Adrenal gland (tissue), 12 donors: ENCODE data around the gene POLR3A. TPM values are rescaled to one million over a fixed set of nuclear protein-coding genes. Genes with fewer than 3 reads are reported as not detected.

Experiments
- DNase-seq, 7 donors: peaks; one replicate each; pipeline ENCODE4 v3.0.0-alpha.2; 2019 to 2020
- H3K27ac ChIP-seq, 5 donors: fragments of 200-600 bp; sonication (generic) in 4 of 5; 1 replicate in 3 of 5; 2 replicates in 2 of 5; pipeline versions ENCODE4 v1.5.1 to v1.8.0; 2016 to 2020; ENCODE audit warnings: mild to moderate bottlenecking in 1 of 5
- H3K27me3 ChIP-seq: fragments of 200-600 bp; 2 replicates; pipeline ENCODE4 v1.8.0; 2021
- H3K36me3 ChIP-seq, 2 donors: fragments of 200-600 bp; replicated peaks in 1 of 2; 1 replicate in 1 of 2; 2 replicates in 1 of 2; pipeline versions ENCODE4 v1.5.1 to v1.8.0; 2018 to 2022
- H3K4me1 ChIP-seq, 2 donors: fragments of 200-600 bp; replicated peaks in 1 of 2; 1 replicate in 1 of 2; 2 replicates in 1 of 2; pipeline versions ENCODE4 v1.5.1 to v1.8.0; 2018 to 2021
- H3K4me3 ChIP-seq, 4 donors: fragments of 200-600 bp; sonication (generic) in 3 of 4; one replicate each; pipeline ENCODE4 v1.5.1; 2016 to 2018
- H3K9me3 ChIP-seq, 3 donors: fragments of 200-600 bp; sonication (generic) in 1 of 3; replicated peaks in 1 of 3; 1 replicate in 2 of 3; 2 replicates in 1 of 3; pipeline versions ENCODE4 v1.5.1 to v1.8.0; 2016 to 2021
- POLR2A ChIP-seq, 2 donors: fragments of 450-650 bp; IDR thresholded peaks; one replicate each; pipeline ENCODE4 v1.6.1; 2017; ENCODE audit warnings: antibody characterized with exemption in 2 of 2, mild to moderate bottlenecking in 2 of 2, moderate library complexity in 1 of 2
- WGBS, 4 donors: extraction: QIAGEN DNeasy Blood & Tissue Kit in 2 of 4; methylation state at CpG; one replicate each; pipeline versions ENCODE4 v1.1.5 to v1.1.7; 2013 to 2017; 5-methylcytosine and 5-hydroxymethylcytosine counted together
- intact Hi-C, 2 donors: fragments of 100-400 bp; cut with DNase I; formaldehyde crosslinking; loops; one replicate each; pipeline versions ENCODE4 v1.14.1 to v1.15.0; 2022 to 2023
- polyA plus RNA-seq, 3 donors: library from polyadenylated mRNA; stranded (reverse); fragments of 200-250 nt in 2 of 3; fragments of 350-450 nt in 1 of 3; fragmentation: Illumina TruSeq in 1 of 3; extraction: RNeasy Lipid Tissue Mini Kit (QIAGEN cat#74804) in 1 of 3; gene quantifications; one replicate each; pipeline ENCODE4 v1.2.3, GENCODE V29; 2013 to 2014
- total RNA-seq, 9 donors: library from RNA; depleted of rRNA in 4 of 9; stranded (reverse); fragments of >200 nt in 4 of 9; fragments of 120-200 nt in 1 of 9; fragmentation: NEBNext Ultra II Directional in 1 of 9; extraction: Animal tissue kit (Norgen Biotek cat#: 25700) in 1 of 9; gene quantifications; one replicate each; pipeline versions ENCODE4 v1.1.0 to v1.2.4, GENCODE V29; 2013 to 2023
- TF ChIP-seq, protein P1 (sequence below), 6 experiments: fragments of 450-650 bp in 4 of 6; fragments of 200-600 bp in 2 of 6; sonication (generic) in 1 of 6; IDR thresholded peaks; 1 replicate in 5 of 6; 2 replicates in 1 of 6; pipeline versions ENCODE4 v1.5.1 to v1.8.0; 2016 to 2021; ENCODE audit warnings: antibody characterized with exemption in 6 of 6, mild to moderate bottlenecking in 2 of 6, moderate library complexity in 1 of 6
- donor health status: healthy with polysubstance abuse.
- donor health status: Bipolar disorder and iron deficiency.
- donor health status: DM: yes; HTN: yes; CAD: no.
- donor health status: DM: no; HTN: no; CAD: no.
- donor health status: DM: no; HTN: no; CAD: no.
- donor health status: DM: yes; HTN: yes; CAD: no.

Gene POLR3A
- total and polyA plus RNA-seq, 12 donors: 6.8 to 18.4 (median 14.8) TPM

- Histone ChIP-seq H3K4me1 (peaks cover 0 to 14% of the 10 kb centered on the region in 2 donors), H3K4me3 (no peak overlapping the region), H3K36me3 (peaks cover 0 to 34% of the 10 kb centered on the region in 2 donors), H3K27ac (peak overlapping the region in 1 of 5 donors; percentile 11), H3K27me3 (no peaks in the 10 kb centered on the region), H3K9me3 (no peaks in the 10 kb centered on the region)
- intact Hi-C loops: loop anchor here (10.0 kb wide), 3 partner anchors 251 to 611 kb away; no protein-coding TSS in a partner anchor
- DNase-seq: no peak
- no peak for TF ChIP-seq POLR2A (IDR thresholded peaks at IDR 0.05)
- TF ChIP-seq, protein P1, sequence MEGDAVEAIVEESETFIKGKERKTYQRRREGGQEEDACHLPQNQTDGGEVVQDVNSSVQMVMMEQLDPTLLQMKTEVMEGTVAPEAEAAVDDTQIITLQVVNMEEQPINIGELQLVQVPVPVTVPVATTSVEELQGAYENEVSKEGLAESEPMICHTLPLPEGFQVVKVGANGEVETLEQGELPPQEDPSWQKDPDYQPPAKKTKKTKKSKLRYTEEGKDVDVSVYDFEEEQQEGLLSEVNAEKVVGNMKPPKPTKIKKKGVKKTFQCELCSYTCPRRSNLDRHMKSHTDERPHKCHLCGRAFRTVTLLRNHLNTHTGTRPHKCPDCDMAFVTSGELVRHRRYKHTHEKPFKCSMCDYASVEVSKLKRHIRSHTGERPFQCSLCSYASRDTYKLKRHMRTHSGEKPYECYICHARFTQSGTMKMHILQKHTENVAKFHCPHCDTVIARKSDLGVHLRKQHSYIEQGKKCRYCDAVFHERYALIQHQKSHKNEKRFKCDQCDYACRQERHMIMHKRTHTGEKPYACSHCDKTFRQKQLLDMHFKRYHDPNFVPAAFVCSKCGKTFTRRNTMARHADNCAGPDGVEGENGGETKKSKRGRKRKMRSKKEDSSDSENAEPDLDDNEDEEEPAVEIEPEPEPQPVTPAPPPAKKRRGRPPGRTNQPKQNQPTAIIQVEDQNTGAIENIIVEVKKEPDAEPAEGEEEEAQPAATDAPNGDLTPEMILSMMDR (IDR thresholded peaks at IDR 0.05): no peak
Observed at GRCh38 chr10:78044179-78044578, 14.9 kb upstream of the POLR3A start.

GRCh38 chr10:78042752-78043104 is 13.4 kb upstream of the POLR3A start:
- TF ChIP-seq POLR2A (IDR thresholded peaks at IDR 0.05): no peak
- TF ChIP-seq, protein P1 (IDR thresholded peaks at IDR 0.05): no peak
- H3K27ac ChIP-seq: peak overlapping the region in 1 of 5 donors; percentile 12
- H3K4me3 ChIP-seq: no peak overlapping the region
- peaks cover 0 to 29% of the 10 kb centered on the region in 2 donors for H3K4me1 ChIP-seq
- H3K36me3 ChIP-seq: peaks cover 0 to 48% of the 10 kb centered on the region in 2 donors
- intact Hi-C loops: loop anchor here (10.0 kb wide), 3 partner anchors 252 to 612 kb away; no protein-coding TSS in a partner anchor
- no peaks in the 10 kb centered on the region for H3K9me3 ChIP-seq
- DNase-seq: no peak
- 95 to 98% (median 96%) methylated on average over 6 of the region's 6 CpGs for WGBS, 4 donors
- no peaks in the 10 kb centered on the region for H3K27me3 ChIP-seq

GRCh38 chr10:78042058-78042751 is 12.9 kb upstream of the POLR3A start:
- Histone ChIP-seq H3K4me3 (no peak overlapping the region), H3K4me1 (peaks cover 0 to 31% of the 10 kb centered on the region in 2 donors), H3K27me3 (no peaks in the 10 kb centered on the region), H3K27ac (peak overlapping the region in 1 of 5 donors; percentile 12), H3K36me3 (peaks cover 0 to 53% of the 10 kb centered on the region in 2 donors), H3K9me3 (no peaks in the 10 kb centered on the region)
- intact Hi-C loops: loop anchor here (10.0 kb wide), 3 partner anchors 253 to 613 kb away; no protein-coding TSS in a partner anchor
- DNase-seq: no peak
- no peak for TF ChIP-seq POLR2A (IDR thresholded peaks at IDR 0.05)
- TF ChIP-seq, protein P1 (IDR thresholded peaks at IDR 0.05): no peak
- 79 to 89% (median 83%) methylated on average over 2 of the region's 2 CpGs for WGBS, 4 donors

GRCh38 chr10:78041170-78042057 is 12.1 kb upstream of the POLR3A start:
- WGBS, 4 donors: 73 to 82% (median 76%) methylated on average over 5 of the region's 5 CpGs
- Histone ChIP-seq H3K27ac (no peak overlapping the region), H3K4me3 (no peak overlapping the region), H3K36me3 (peaks cover 0 to 61% of the 10 kb centered on the region in 2 donors), H3K27me3 (no peaks in the 10 kb centered on the region), H3K4me1 (peaks cover 0 to 39% of the 10 kb centered on the region in 2 donors), H3K9me3 (no peaks in the 10 kb centered on the region)
- no peak for DNase-seq
- intact Hi-C loops: loop anchor here (10.0 kb wide), 3 partner anchors 253 to 613 kb away; no protein-coding TSS in a partner anchor
- TF ChIP-seq, protein P1 (IDR thresholded peaks at IDR 0.05): no peak
- no peak for TF ChIP-seq POLR2A (IDR thresholded peaks at IDR 0.05)
